ENCODE data around the gene UBAC1. TPM values are rescaled to one million over a fixed set of nuclear protein-coding genes. Genes with fewer than 3 reads are reported as not detected.

UBAC1 gene
- total and polyA plus RNA-seq, 10 of the 15 experiments (the other 5 are each of a cell fraction or from before 2014, with no cell fraction given), result 16.7 to 54.6 (median 38.5) TPM

DNA sequence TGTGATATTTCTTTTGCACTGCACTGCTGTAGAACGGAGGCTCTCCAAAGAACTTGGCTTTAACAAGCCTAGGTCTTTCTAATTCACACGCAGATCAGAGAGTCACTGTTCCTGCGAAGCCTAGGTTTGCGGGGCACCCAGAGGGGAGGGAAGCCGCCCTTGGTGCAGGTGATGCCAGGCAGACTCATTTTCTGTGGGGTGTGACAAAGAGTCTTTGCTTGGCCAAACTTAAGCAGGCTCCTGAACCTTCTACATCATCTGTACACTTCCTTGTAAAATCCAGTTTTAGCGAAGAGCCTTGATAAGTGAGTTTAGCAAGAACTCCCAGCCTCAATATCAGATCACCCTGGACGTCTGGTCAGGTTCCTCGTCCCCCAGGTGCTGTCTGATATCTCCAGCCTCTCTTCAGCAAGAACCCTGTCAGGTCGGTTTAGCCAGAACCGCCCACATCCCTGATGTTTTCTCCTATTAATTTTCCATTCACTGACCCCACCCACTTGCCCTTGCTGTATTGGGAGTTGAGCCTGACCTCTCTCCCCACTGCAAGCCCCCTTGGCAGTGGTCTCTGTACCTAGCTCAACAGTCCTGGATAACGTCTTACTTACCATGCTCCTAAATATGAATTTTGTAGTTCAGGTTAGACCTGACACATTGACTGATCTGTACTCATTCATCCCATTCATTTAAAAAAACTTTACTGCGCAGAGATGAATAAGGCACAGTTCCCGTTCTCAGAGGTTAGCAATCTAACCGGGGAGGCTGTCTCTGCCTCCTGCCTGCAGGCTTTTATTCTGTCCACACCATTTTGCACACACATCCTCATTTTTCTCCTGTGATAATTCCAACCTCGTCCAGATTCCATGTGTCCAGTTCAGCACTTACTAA, 880 bp upstream of the UBAC1 start (continued):
- TF ChIP-seq, protein P1, sequence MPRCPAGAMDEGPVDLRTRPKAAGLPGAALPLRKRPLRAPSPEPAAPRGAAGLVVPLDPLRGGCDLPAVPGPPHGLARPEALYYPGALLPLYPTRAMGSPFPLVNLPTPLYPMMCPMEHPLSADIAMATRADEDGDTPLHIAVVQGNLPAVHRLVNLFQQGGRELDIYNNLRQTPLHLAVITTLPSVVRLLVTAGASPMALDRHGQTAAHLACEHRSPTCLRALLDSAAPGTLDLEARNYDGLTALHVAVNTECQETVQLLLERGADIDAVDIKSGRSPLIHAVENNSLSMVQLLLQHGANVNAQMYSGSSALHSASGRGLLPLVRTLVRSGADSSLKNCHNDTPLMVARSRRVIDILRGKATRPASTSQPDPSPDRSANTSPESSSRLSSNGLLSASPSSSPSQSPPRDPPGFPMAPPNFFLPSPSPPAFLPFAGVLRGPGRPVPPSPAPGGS (IDR thresholded peaks at IDR 0.05; ENCODE audit: borderline replicate concordance, insufficient read depth, low read depth, low read length, poor library complexity, severe bottlenecking), result no peak
- no peak for TF ChIP-seq RAD51 (IDR thresholded peaks at IDR 0.05)
- no peak for TF ChIP-seq KDM1A (IDR thresholded peaks at IDR 0.05; ENCODE audit: borderline replicate concordance)
- no peak for TF ChIP-seq ASH2L (IDR thresholded peaks at IDR 0.05; ENCODE audit: borderline replicate concordance, low read depth)
- no peak for TF ChIP-seq BMI1 (IDR thresholded peaks at IDR 0.05; ENCODE audit: borderline replicate concordance)
- no peak for TF ChIP-seq NBN (IDR thresholded peaks at IDR 0.05)
- TF ChIP-seq CBFB (IDR thresholded peaks at IDR 0.05; ENCODE audit: low read depth), result no peak
- TF ChIP-seq JUND (IDR thresholded peaks at IDR 0.05; ENCODE audit: low read depth, low read length), result no peak
- TF ChIP-seq, protein P2, sequence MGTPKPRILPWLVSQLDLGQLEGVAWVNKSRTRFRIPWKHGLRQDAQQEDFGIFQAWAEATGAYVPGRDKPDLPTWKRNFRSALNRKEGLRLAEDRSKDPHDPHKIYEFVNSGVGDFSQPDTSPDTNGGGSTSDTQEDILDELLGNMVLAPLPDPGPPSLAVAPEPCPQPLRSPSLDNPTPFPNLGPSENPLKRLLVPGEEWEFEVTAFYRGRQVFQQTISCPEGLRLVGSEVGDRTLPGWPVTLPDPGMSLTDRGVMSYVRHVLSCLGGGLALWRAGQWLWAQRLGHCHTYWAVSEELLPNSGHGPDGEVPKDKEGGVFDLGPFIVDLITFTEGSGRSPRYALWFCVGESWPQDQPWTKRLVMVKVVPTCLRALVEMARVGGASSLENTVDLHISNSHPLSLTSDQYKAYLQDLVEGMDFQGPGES (IDR thresholded peaks at IDR 0.05), result no peak
